CD14-positive monocyte (primary cell): ENCODE data around the gene KRTAP10-5. TPM values are rescaled to one million over a fixed set of nuclear protein-coding genes. Genes with fewer than 3 reads are reported as not detected.

Experiments used
- DNase-seq, 3 donors: peaks; one replicate each; pipeline ENCODE4 v3.0.0-alpha.2; 2011 to 2022
- H2AFZ ChIP-seq: 2 replicates; pipeline ENCODE4 v1.6.0; 2012; ENCODE audit warnings: mild to moderate bottlenecking, low read depth, low read length, inconsistent platforms; ENCODE audit not compliant: insufficient read depth, poor library complexity, severe bottlenecking
- H3K27ac ChIP-seq, 2 donors: 1 replicate in 1 of 2; 2 replicates in 1 of 2; pipeline ENCODE4 v1.5.1; 2012 to 2013; ENCODE audit warnings: low read length in 2 of 2, control low read depth in 1 of 2, inconsistent platforms in 1 of 2, low read depth in 1 of 2, mild to moderate bottlenecking in 1 of 2
- H3K27me3 ChIP-seq, 2 donors: one replicate each; pipeline versions ENCODE4 v1.6.0 to v1.6.1; 2011 to 2013; ENCODE audit warnings: low read length in 2 of 2; ENCODE audit not compliant: control insufficient read depth in 2 of 2, insufficient read depth in 2 of 2
- H3K36me3 ChIP-seq, 2 donors: replicated peaks in 1 of 2; 1 replicate in 1 of 2; 2 replicates in 1 of 2; pipeline versions ENCODE4 v1.5.1 to v1.6.1; 2012 to 2013; ENCODE audit warnings: low read length in 2 of 2, control low read depth in 1 of 2, inconsistent platforms in 1 of 2, mild to moderate bottlenecking in 1 of 2; ENCODE audit not compliant: insufficient read depth in 2 of 2, control insufficient read depth in 1 of 2
- H3K4me1 ChIP-seq, 2 donors: 1 replicate in 1 of 2; 2 replicates in 1 of 2; pipeline versions ENCODE4 v1.5.1 to v1.6.1; 2012 to 2013; ENCODE audit warnings: low read length in 2 of 2, control low read depth in 1 of 2, inconsistent platforms in 1 of 2, mild to moderate bottlenecking in 1 of 2, moderate library complexity in 1 of 2; ENCODE audit not compliant: insufficient read depth in 2 of 2, control insufficient read depth in 1 of 2
- H3K4me2 ChIP-seq: replicated peaks from 2 replicates; pipeline ENCODE3; 2012; ENCODE audit warnings: low read length, moderate library complexity, mild to moderate bottlenecking; ENCODE audit not compliant: poor library complexity, severe bottlenecking; ENCODE audit errors: extremely low read depth
- H3K4me3 ChIP-seq, 3 experiments: fragments of 200-600 bp in 1 of 3; sonication (generic) in 1 of 3; replicated peaks in 1 of 3; 1 replicate in 2 of 3; 2 replicates in 1 of 3; pipeline ENCODE4 v1.5.1; 2011 to 2013; ENCODE audit warnings: low read length in 3 of 3, mild to moderate bottlenecking in 3 of 3, control low read depth in 2 of 3, low read depth in 2 of 3, inconsistent platforms in 1 of 3, moderate library complexity in 1 of 3
- H3K79me2 ChIP-seq: 2 replicates; pipeline ENCODE4 v1.6.0; 2012; ENCODE audit warnings: mild to moderate bottlenecking, control low read depth, inconsistent platforms, low read length, moderate library complexity; ENCODE audit not compliant: insufficient read depth
- H3K9ac ChIP-seq: 2 replicates; pipeline ENCODE4 v1.6.0; 2017; ENCODE audit warnings: low read length, mild to moderate bottlenecking; ENCODE audit not compliant: insufficient read depth, poor library complexity, severe bottlenecking
- H3K9me3 ChIP-seq, 2 donors: replicated peaks in 1 of 2; 1 replicate in 1 of 2; 2 replicates in 1 of 2; pipeline versions ENCODE4 v1.5.1 to v1.6.1; 2012 to 2013; ENCODE audit warnings: low read length in 2 of 2, control low read depth in 1 of 2; ENCODE audit not compliant: control insufficient read depth in 1 of 2, insufficient read depth in 1 of 2
- H4K20me1 ChIP-seq: 2 replicates; pipeline ENCODE4 v1.6.0; 2012; ENCODE audit warnings: mild to moderate bottlenecking, low read length, control low read depth, moderate library complexity; ENCODE audit not compliant: insufficient read depth
- H3K27ac Mint-ChIP-seq, 7 donors: one replicate each; pipeline ENCODE4 v1.8.0; 2020; ENCODE audit warnings: mild to moderate bottlenecking in 7 of 7, mixed read lengths in 7 of 7, moderate library complexity in 6 of 7, inconsistent platforms in 2 of 7
- H3K27me3 Mint-ChIP-seq, 3 donors: one replicate each; pipeline ENCODE4 v1.8.0; 2021 to 2022; ENCODE audit warnings: low read depth in 3 of 3, mild to moderate bottlenecking in 3 of 3, mixed read lengths in 3 of 3, moderate library complexity in 3 of 3, inconsistent platforms in 1 of 3
- H3K36me3 Mint-ChIP-seq, 2 donors: one replicate each; pipeline ENCODE4 v1.8.0; 2020; ENCODE audit warnings: mixed read lengths in 2 of 2, inconsistent platforms in 1 of 2, mild to moderate bottlenecking in 1 of 2
- H3K4me1 Mint-ChIP-seq: one replicate; pipeline ENCODE4 v1.8.0; 2020; ENCODE audit warnings: mild to moderate bottlenecking, mixed read lengths
- H3K4me3 Mint-ChIP-seq, 2 donors: one replicate each; pipeline ENCODE4 v1.8.0; 2020; ENCODE audit warnings: mild to moderate bottlenecking in 2 of 2, mixed read lengths in 2 of 2, moderate library complexity in 1 of 2
- H3K9me3 Mint-ChIP-seq, 7 donors: one replicate each; pipeline ENCODE4 v1.8.0; 2020 to 2022; ENCODE audit warnings: mixed read lengths in 7 of 7, mild to moderate bottlenecking in 6 of 7, moderate library complexity in 6 of 7, inconsistent platforms in 2 of 7
- CTCF ChIP-seq: fragments of 200-600 bp; IDR thresholded peaks from one replicate; pipeline ENCODE4 v1.8.0; 2022; ENCODE audit warnings: antibody characterized with exemption, mild to moderate bottlenecking
- WGBS: methylation state at CpG from one replicate; pipeline ENCODE4 v1.1.5; 2013; ENCODE audit warnings: missing lambda C conversion rate; ENCODE audit not compliant: insufficient coverage; 5-methylcytosine and 5-hydroxymethylcytosine counted together
- intact Hi-C, 2 donors: fragments of 100-400 bp; cut with micrococcal nuclease; formaldehyde crosslinking; loops; one replicate each; pipeline versions ENCODE4 v1.15.0 to v1.15.1; 2023
- polyA plus RNA-seq, 3 donors: library from polyadenylated mRNA; depleted of rRNA in 1 of 3; unstranded in 2 of 3; stranded (reverse) in 1 of 3; fragments of 300-500 nt in 2 of 3; fragments of >200 nt in 1 of 3; fragmentation: Illumina TruSeq in 2 of 3; gene quantifications; 1 replicate in 2 of 3; 2 replicates in 1 of 3; pipeline ENCODE4 v1.2.3, GENCODE V29; 2012 to 2021

Gene KRTAP10-5
- polyA plus RNA-seq, 3 donors, result not detected

- intact Hi-C loops, result no loop called here
- H3K27me3 ChIP-seq, result no peaks in the 10 kb centered on the region
- H3K9me3 Mint-ChIP-seq, result peaks cover 0 to 3% (median 0%) of the 10 kb centered on the region in 7 donors
- no peak overlapping the region for H3K27ac ChIP-seq
- 88% methylated on average over 20 of the region's 23 CpGs for WGBS
- H3K4me1 ChIP-seq, result no peaks in the 10 kb centered on the region
- peaks cover 3% of the 10 kb centered on the region in 2 donors for H3K9me3 ChIP-seq
- H3K4me3 Mint-ChIP-seq, result no peak overlapping the region
- H3K4me3 ChIP-seq, result no peak overlapping the region
- H4K20me1 ChIP-seq, result no peaks in the 10 kb centered on the region
- peaks cover 1 to 8% (median 5%) of the 10 kb centered on the region in 3 donors for H3K27me3 Mint-ChIP-seq
- TF ChIP-seq CTCF, result no peak
- no peak overlapping the region for H3K9ac ChIP-seq
- no peaks in the 10 kb centered on the region for H3K79me2 ChIP-seq
- no peaks in the 10 kb centered on the region for H3K4me1 Mint-ChIP-seq
- no peaks in the 10 kb centered on the region for H3K36me3 Mint-ChIP-seq
- no peak for DNase-seq
- H3K36me3 ChIP-seq, result no peaks in the 10 kb centered on the region
- no peak overlapping the region for H3K4me2 ChIP-seq
- no peak overlapping the region for H2AFZ ChIP-seq
- no peak overlapping the region for H3K27ac Mint-ChIP-seq
Observed at GRCh38 chr21:44529503-44530125, 50.8 kb downstream of the KRTAP10-5 start.

Other genes with a start within 250 kb of the KRTAP10-5 start
- 10 to 100 TPM; 14.8 to 23.5 (median 17.3) TPM for gene CFAP410, start 241.2 kb downstream of the KRTAP10-5 start, polyA plus RNA-seq
- gene TRPM2, start 227.0 kb downstream of the KRTAP10-5 start, polyA plus RNA-seq, result 10 to 100 TPM in 2 of 3 donors, 1 to 10 TPM in 1; 7.6 to 21.6 (median 12.2) TPM
- under 1 TPM; 0.30 to 0.59 (median 0.41) TPM for gene LRRC3, start 125.1 kb downstream of the KRTAP10-5 start, polyA plus RNA-seq
- not detected for gene KRTAP10-1, start 40.4 kb downstream of the KRTAP10-5 start, polyA plus RNA-seq
- gene KRTAP10-2, start 29.1 kb downstream of the KRTAP10-5 start, polyA plus RNA-seq, result not detected
- gene KRTAP10-3, start 21.8 kb downstream of the KRTAP10-5 start, polyA plus RNA-seq, result not detected
- not detected for gene KRTAP10-4, start 6.9 kb downstream of the KRTAP10-5 start, polyA plus RNA-seq
- not detected for gene KRTAP10-6, start 11.9 kb upstream of the KRTAP10-5 start, polyA plus RNA-seq
- gene KRTAP10-7, start 20.0 kb upstream of the KRTAP10-5 start, polyA plus RNA-seq, result not detected
- gene KRTAP10-8, start 31.5 kb upstream of the KRTAP10-5 start, polyA plus RNA-seq, result not detected
- gene KRTAP10-9, start 46.5 kb upstream of the KRTAP10-5 start, polyA plus RNA-seq, result not detected
- gene KRTAP10-10, start 56.8 kb upstream of the KRTAP10-5 start, polyA plus RNA-seq, result not detected
- not detected for gene KRTAP10-11, start 65.8 kb upstream of the KRTAP10-5 start, polyA plus RNA-seq
- not detected for gene KRTAP12-4, start 74.1 kb upstream of the KRTAP10-5 start, polyA plus RNA-seq
- not detected for gene KRTAP12-3, start 77.3 kb upstream of the KRTAP10-5 start, polyA plus RNA-seq
- gene KRTAP12-2, start 86.3 kb upstream of the KRTAP10-5 start, polyA plus RNA-seq, result not detected
- not detected for gene KRTAP12-1, start 101.6 kb upstream of the KRTAP10-5 start, polyA plus RNA-seq
- not detected for gene KRTAP10-12, start 116.6 kb upstream of the KRTAP10-5 start, polyA plus RNA-seq
- gene TSPEAR, start 131.0 kb upstream of the KRTAP10-5 start, polyA plus RNA-seq, result not detected
- 100 to 1,000 TPM in 1 of 3 donors, 10 to 100 TPM in 2; 22.5 to 123 (median 31.0) TPM for gene UBE2G2, start 221.2 kb upstream of the KRTAP10-5 start, polyA plus RNA-seq
- 100 to 1,000 TPM in 2 of 3 donors, 10 to 100 TPM in 1; 70.9 to 112 (median 109) TPM for gene SUMO3, start 237.5 kb upstream of the KRTAP10-5 start, polyA plus RNA-seq